ENCODE measurements around the gene JADE3.

JADE3 gene

DNA sequence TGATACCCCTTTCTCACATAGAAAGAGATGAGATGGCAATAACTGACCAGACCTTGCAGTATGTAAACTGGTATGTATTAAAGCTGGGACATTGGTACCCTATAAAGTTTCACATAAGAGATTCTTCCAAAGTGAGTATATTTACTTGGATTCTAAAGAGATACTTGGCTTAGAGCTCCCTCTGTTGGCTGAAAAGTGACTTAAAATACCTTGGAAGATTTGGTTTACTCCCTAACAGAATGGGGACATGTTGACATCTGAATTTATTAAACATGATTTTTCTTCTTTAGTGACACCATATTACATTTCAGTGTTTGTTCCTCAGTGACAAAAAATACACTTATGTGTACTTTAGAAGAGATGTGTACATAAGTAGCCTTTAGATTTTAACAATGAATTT is 118.1 kb downstream of the JADE3 start:
- no peaks in the 10 kb centered on the region for H3K36me3 Mint-ChIP-seq (ENCODE audit: low read depth)
- no peaks in the 10 kb centered on the region for H3K4me1 Mint-ChIP-seq (ENCODE audit: low read depth)
- H3K27ac Mint-ChIP-seq, result no peak overlapping the region
- no peaks in the 10 kb centered on the region for H3K9me3 Mint-ChIP-seq
- DNase-seq, result no peak
- no peak overlapping the region for H3K4me3 Mint-ChIP-seq
- peaks cover 30% of the 10 kb centered on the region for H3K27me3 Mint-ChIP-seq

DNA sequence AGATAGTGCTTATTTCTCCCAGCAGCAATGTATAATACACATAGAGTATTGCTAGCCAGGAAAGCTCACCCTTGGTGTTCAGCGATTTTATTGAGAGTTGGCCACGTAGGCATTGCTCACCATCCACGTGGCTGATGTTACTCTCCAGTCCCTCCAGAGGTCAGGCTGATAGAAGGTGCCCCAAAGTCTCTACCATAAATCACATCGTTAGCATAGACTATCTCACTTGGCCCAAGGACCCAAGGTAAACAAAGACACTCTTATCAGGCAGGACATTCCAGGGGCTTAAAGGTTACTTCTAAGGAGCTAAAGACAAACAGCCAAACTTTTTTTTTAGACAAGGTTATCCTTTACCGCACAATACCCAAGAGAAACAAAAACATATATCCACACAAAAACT is 135.8 kb downstream of the JADE3 start:
- no peak for DNase-seq
- Mint-ChIP-seq H3K27me3 (peaks cover 19% of the 10 kb centered on the region), H3K27ac (no peak overlapping the region), H3K4me3 (no peak overlapping the region), H3K9me3 (peaks cover 12% of the 10 kb centered on the region), H3K4me1 (ENCODE audit: low read depth) (no peaks in the 10 kb centered on the region), H3K36me3 (ENCODE audit: low read depth) (no peaks in the 10 kb centered on the region)

DNA sequence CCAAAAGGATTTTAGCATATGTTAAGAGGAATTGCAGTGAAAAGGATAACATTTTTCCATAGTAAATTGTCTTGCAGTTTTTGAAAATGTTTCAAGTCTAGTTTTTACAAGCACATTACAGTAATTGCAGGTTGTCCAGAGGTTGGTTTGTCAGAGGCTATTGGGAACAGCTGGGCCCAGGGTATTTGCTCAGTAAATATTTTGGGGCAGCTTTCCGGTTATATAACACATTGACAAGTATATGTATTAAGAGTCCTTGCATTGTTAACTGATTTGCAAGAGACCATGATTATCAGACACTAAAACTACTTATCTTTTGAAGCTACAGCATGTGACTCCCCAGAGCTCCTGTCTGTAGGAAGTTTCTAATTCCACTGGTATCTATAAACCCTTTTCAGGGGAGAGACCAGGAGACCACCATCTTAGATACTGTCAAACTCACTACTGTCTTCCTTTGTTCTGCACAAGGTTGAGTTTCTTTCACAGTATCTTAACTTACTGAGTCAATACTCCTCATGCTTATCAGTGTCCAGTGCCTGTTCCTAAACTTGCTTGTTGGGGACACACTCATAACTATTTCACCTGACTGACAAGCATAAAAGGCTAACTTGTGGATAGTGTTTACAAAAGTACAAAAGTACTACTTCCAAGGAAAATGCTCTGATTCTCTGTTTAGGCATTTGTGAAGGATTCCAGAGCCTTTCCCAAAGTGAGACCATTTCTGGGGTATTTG is 147.1 kb downstream of the JADE3 start:
- Mint-ChIP-seq H3K27ac (no peak overlapping the region), H3K4me3 (no peak overlapping the region), H3K9me3 (no peaks in the 10 kb centered on the region), H3K27me3 (peaks cover 60% of the 10 kb centered on the region), H3K36me3 (ENCODE audit: low read depth) (no peaks in the 10 kb centered on the region), H3K4me1 (ENCODE audit: low read depth) (no peaks in the 10 kb centered on the region)
- no peak for DNase-seq

DNA sequence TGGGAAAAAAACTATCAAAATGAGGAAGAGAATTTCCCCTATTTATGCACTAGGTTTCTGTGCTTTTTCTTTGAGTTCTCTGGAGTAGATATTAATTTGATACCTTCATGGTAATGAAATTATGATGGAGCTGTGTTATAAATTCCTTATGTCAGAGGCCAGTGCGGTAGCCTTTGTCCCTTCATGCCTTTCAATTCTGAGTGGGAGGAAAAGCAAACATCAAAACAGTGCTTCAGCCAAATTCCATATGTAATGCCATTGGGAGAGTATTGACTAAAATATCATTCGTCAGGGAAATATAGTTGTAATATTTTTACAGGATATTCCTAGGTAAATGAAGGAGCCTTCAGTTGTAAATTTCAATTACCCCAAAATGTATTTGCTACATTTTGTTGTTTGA is 148.5 kb downstream of the JADE3 start:
- Mint-ChIP-seq H3K27ac (no peak overlapping the region), H3K27me3 (peaks cover 66% of the 10 kb centered on the region)

GRCh38 chrX:47061238-47061919 is 149.2 kb downstream of the JADE3 start:
- H3K4me1 Mint-ChIP-seq (ENCODE audit: low read depth), result no peaks in the 10 kb centered on the region
- DNase-seq, result no peak
- H3K4me3 Mint-ChIP-seq, result no peak overlapping the region
- H3K9me3 Mint-ChIP-seq, result no peaks in the 10 kb centered on the region
- H3K27ac Mint-ChIP-seq, result no peak overlapping the region
- no peaks in the 10 kb centered on the region for H3K36me3 Mint-ChIP-seq (ENCODE audit: low read depth)
- H3K27me3 Mint-ChIP-seq, result peaks cover 66% of the 10 kb centered on the region

More for the DNA sequence above, 148.5 kb downstream of the JADE3 start:
- DNase-seq, result no peak
- no peaks in the 10 kb centered on the region for H3K36me3 Mint-ChIP-seq (ENCODE audit: low read depth)
- H3K4me3 Mint-ChIP-seq, result no peak overlapping the region
- H3K4me1 Mint-ChIP-seq (ENCODE audit: low read depth), result no peaks in the 10 kb centered on the region
- no peaks in the 10 kb centered on the region for H3K9me3 Mint-ChIP-seq

- no peak for DNase-seq
- H3K27me3 Mint-ChIP-seq, result peaks cover 57% of the 10 kb centered on the region
Measured at GRCh38 chrX:47063179-47063578, 151.0 kb downstream of the JADE3 start.

GRCh38 chrX:47068214-47068613 is 156.0 kb downstream of the JADE3 start:
- H3K27ac Mint-ChIP-seq, result no peak overlapping the region
- H3K9me3 Mint-ChIP-seq, result no peaks in the 10 kb centered on the region
- H3K4me3 Mint-ChIP-seq, result no peak overlapping the region
- DNase-seq, result no peak
- no peaks in the 10 kb centered on the region for H3K4me1 Mint-ChIP-seq (ENCODE audit: low read depth)
- H3K27me3 Mint-ChIP-seq, result peaks cover 45% of the 10 kb centered on the region
- H3K36me3 Mint-ChIP-seq (ENCODE audit: low read depth), result no peaks in the 10 kb centered on the region

More at GRCh38 chrX:47063179-47063578, 151.0 kb downstream of the JADE3 start:
- no peak overlapping the region for H3K4me3 Mint-ChIP-seq
- H3K4me1 Mint-ChIP-seq (ENCODE audit: low read depth), result no peaks in the 10 kb centered on the region
- H3K36me3 Mint-ChIP-seq (ENCODE audit: low read depth), result no peaks in the 10 kb centered on the region
- no peaks in the 10 kb centered on the region for H3K9me3 Mint-ChIP-seq
- no peak overlapping the region for H3K27ac Mint-ChIP-seq

- Mint-ChIP-seq H3K4me1 (ENCODE audit: low read depth) (no peaks in the 10 kb centered on the region), H3K36me3 (ENCODE audit: low read depth) (no peaks in the 10 kb centered on the region), H3K27ac (no peak overlapping the region), H3K4me3 (no peak overlapping the region), H3K27me3 (peaks cover 44% of the 10 kb centered on the region), H3K9me3 (no peaks in the 10 kb centered on the region)
- no peak for DNase-seq
Measured at GRCh38 chrX:47068720-47069119, 156.5 kb downstream of the JADE3 start.

- H3K4me1 Mint-ChIP-seq (ENCODE audit: low read depth), result no peaks in the 10 kb centered on the region
Measured at GRCh38 chrX:47078129-47079043, 166.2 kb downstream of the JADE3 start, which contains the start of gene RGN. RGN (plus strand) TSS chrX:47078443; CDS start chrX:47081145, 2,702 bp downstream.

GRCh38 chrX:47080215-47080914 is 168.1 kb downstream of the JADE3 start:
- H3K9me3 Mint-ChIP-seq, result no peaks in the 10 kb centered on the region
- H3K36me3 Mint-ChIP-seq (ENCODE audit: low read depth), result no peaks in the 10 kb centered on the region
- H3K4me3 Mint-ChIP-seq, result no peak overlapping the region
- no peak for DNase-seq
- H3K27ac Mint-ChIP-seq, result no peak overlapping the region
- H3K4me1 Mint-ChIP-seq (ENCODE audit: low read depth), result no peaks in the 10 kb centered on the region
- H3K27me3 Mint-ChIP-seq, result peaks cover 33% of the 10 kb centered on the region

More at GRCh38 chrX:47078129-47079043, 166.2 kb downstream of the JADE3 start, which contains the start of gene RGN:
- Mint-ChIP-seq H3K36me3 (ENCODE audit: low read depth) (no peaks in the 10 kb centered on the region), H3K9me3 (no peaks in the 10 kb centered on the region), H3K27ac (no peak within 1 kb of the TSS), H3K27me3 (peaks cover 27% of the 10 kb centered on the region), H3K4me3 (no peak within 1 kb of the TSS)
- no peak for DNase-seq

GRCh38 chrX:47080915-47081236 is 168.7 kb downstream of the JADE3 start:
- H3K27ac Mint-ChIP-seq, result no peak overlapping the region
- no peak overlapping the region for H3K4me3 Mint-ChIP-seq
- H3K27me3 Mint-ChIP-seq, result peaks cover 38% of the 10 kb centered on the region
- DNase-seq, result no peak
- H3K36me3 Mint-ChIP-seq (ENCODE audit: low read depth), result no peaks in the 10 kb centered on the region
- no peaks in the 10 kb centered on the region for H3K9me3 Mint-ChIP-seq
- no peaks in the 10 kb centered on the region for H3K4me1 Mint-ChIP-seq (ENCODE audit: low read depth)

GRCh38 chrX:47091149-47091775 is 179.0 kb downstream of the JADE3 start:
- peaks cover 10% of the 10 kb centered on the region for H3K4me1 Mint-ChIP-seq (ENCODE audit: low read depth)
- H3K27ac Mint-ChIP-seq, result no peak overlapping the region
- H3K27me3 Mint-ChIP-seq, result peaks cover 3% of the 10 kb centered on the region
- H3K36me3 Mint-ChIP-seq (ENCODE audit: low read depth), result no peaks in the 10 kb centered on the region
- H3K4me3 Mint-ChIP-seq, result no peak overlapping the region
- DNase-seq, result no peak
- H3K9me3 Mint-ChIP-seq, result no peaks in the 10 kb centered on the region

GRCh38 chrX:47093248-47093647 is 181.0 kb downstream of the JADE3 start:
- Mint-ChIP-seq H3K27me3 (peaks cover 7% of the 10 kb centered on the region), H3K4me1 (ENCODE audit: low read depth) (peaks cover 10% of the 10 kb centered on the region), H3K9me3 (no peaks in the 10 kb centered on the region), H3K4me3 (no peak overlapping the region), H3K36me3 (ENCODE audit: low read depth) (no peaks in the 10 kb centered on the region), H3K27ac (no peak overlapping the region)
- no peak for DNase-seq

DNA sequence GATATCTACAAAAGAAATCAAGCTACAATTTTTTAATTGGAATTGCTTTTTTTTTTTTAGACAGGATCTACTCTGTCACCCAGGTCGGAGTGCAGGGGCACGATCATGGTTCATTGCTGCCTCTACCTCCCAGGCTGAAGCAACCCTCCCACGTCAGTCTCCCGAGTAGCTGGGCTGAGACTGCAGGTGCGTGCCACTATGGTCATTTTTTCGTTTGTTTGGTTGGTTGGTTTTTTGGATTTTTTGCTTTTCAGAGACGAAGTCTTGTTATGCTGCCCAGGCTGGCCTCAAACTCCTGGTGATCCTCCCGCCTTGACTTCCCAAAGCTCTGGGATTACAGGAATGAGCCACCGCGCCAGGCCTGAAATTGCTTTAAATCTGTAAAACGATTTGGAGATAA is 181.6 kb downstream of the JADE3 start:
- no peaks in the 10 kb centered on the region for H3K9me3 Mint-ChIP-seq
- H3K27me3 Mint-ChIP-seq, result peaks cover 14% of the 10 kb centered on the region
- no peak overlapping the region for H3K27ac Mint-ChIP-seq
- H3K36me3 Mint-ChIP-seq (ENCODE audit: low read depth), result no peaks in the 10 kb centered on the region
- peaks cover 10% of the 10 kb centered on the region for H3K4me1 Mint-ChIP-seq (ENCODE audit: low read depth)
- DNase-seq, result no peak
- H3K4me3 Mint-ChIP-seq, result no peak overlapping the region

Measured in activated T-cell treated with anti-CD3 and anti-CD28 coated beads, Interleukin-2, amount 50 U/mL, for 24 hours (primary cell).